ENCODE measurements around the gene ACAN. TPM values are rescaled to one million over a fixed set of nuclear protein-coding genes. Genes with fewer than 3 reads are reported as not detected.

The ACAN gene
- total and polyA plus RNA-seq, 7 donors: 0.06 to 0.69 (median 0.12) TPM

DNA sequence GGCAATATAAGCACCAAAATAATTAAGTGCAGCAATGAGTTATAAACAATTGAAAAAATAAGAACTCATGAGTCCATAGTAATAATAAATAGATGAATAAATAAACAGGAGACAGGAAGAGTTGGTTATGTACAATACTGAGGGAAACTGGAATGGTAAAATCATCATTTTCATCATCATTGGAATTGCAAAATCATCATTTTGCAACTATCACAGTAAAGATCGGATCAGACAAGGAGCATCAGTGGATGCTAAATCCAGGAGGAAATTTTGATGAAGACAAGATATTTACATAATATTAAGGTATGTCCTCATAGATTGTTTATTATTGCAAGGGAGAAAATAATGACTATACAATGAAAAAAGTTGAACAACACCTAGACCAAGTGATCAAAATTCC is 38.8 kb upstream of the ACAN start:
- H3K4me3 ChIP-seq: no peak overlapping the region
- peaks cover 0 to 28% (median 3%) of the 10 kb centered on the region in 3 donors for H3K27me3 ChIP-seq (ENCODE audit: insufficient read depth in 3 of 3, low read length in 2 of 3)
- no peaks in the 10 kb centered on the region for H3K9me3 ChIP-seq
- TF ChIP-seq CTCF (IDR thresholded peaks at IDR 0.05): no peak
- DNase-seq (no peak), ATAC-seq (no peak)
- no peaks in the 10 kb centered on the region for H3K4me1 ChIP-seq
- no peaks in the 10 kb centered on the region for H3K36me3 ChIP-seq (ENCODE audit: insufficient read depth in 1 of 2, low read depth in 1 of 2)
- H3K27ac ChIP-seq: no peak overlapping the region
- intact Hi-C loops (cut with DNase I): no loop called here
- 91 to 98% (median 95%) methylated on average over 1 of the region's 1 CpG for WGBS, 3 donors

DNA sequence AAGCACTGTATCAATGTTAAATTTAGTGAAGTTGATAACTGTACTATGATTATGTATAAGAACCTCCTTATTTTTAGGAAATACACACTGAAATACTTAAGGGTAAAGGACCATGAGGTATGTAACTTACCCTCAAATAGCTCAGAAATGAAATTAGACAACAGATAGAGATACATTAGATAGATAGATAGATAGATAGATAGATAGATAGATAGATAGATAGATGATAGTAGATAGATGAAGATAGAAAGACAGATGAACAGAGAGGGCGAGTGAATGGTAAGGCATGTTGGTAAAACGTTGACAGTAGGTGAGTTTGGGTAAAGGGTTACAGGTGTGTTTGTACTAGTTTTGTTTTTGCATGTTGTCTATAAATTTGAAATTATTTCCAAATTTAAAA is 38.0 kb upstream of the ACAN start:
- no peaks in the 10 kb centered on the region for H3K4me1 ChIP-seq
- intact Hi-C loops (cut with DNase I): no loop called here
- no peaks in the 10 kb centered on the region for H3K36me3 ChIP-seq (ENCODE audit: insufficient read depth in 1 of 2, low read depth in 1 of 2)
- H3K27ac ChIP-seq: no peak overlapping the region
- no peaks in the 10 kb centered on the region for H3K9me3 ChIP-seq
- DNase-seq: no peak
- TF ChIP-seq CTCF (IDR thresholded peaks at IDR 0.05): no peak
- H3K27me3 ChIP-seq (ENCODE audit: insufficient read depth in 3 of 3, low read length in 2 of 3): peaks cover 0 to 36% (median 9%) of the 10 kb centered on the region in 3 donors
- ATAC-seq: no peak
- no peak overlapping the region for H3K4me3 ChIP-seq
- WGBS, 3 donors: 84 to 87% (median 86%) methylated on average over 2 of the region's 2 CpGs

GRCh38 chr15:88769161-88769971 is 33.9 kb upstream of the ACAN start:
- no peaks in the 10 kb centered on the region for H3K4me1 ChIP-seq
- no peak overlapping the region for H3K27ac ChIP-seq
- H3K9me3 ChIP-seq: no peaks in the 10 kb centered on the region
- TF ChIP-seq CTCF (IDR thresholded peaks at IDR 0.05): no peak
- ATAC-seq (no peak), DNase-seq (no peak)
- H3K36me3 ChIP-seq (ENCODE audit: insufficient read depth in 1 of 2, low read depth in 1 of 2): no peaks in the 10 kb centered on the region
- peaks cover 0 to 44% (median 9%) of the 10 kb centered on the region in 3 donors for H3K27me3 ChIP-seq (ENCODE audit: insufficient read depth in 3 of 3, low read length in 2 of 3)
- intact Hi-C loops (cut with DNase I): no loop called here
- 4 to 7% (median 4%) methylated on average over 32 to 38 of the region's 38 CpGs for WGBS, 3 donors
- H3K4me3 ChIP-seq: no peak overlapping the region

DNA sequence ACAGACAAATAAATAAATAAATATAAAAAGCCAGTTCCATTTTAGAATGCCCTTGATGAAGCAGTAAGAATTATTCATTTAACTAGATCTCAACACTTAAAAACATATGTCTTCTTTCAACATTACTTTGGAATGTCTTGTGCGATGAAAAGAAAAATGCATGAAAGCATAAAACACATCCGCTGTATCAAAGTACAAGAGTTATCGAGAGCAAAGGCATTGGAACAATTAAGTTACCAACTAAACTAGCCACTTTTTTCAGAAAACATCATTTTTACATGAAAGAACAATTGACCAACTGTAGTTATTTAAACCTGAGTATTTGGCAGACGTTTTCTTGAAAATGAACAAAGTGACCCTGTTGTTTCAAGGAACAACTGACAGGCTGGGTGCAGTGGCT is 27.5 kb upstream of the ACAN start:
- Histone ChIP-seq H3K27me3 (ENCODE audit: insufficient read depth in 3 of 3, low read length in 2 of 3) (peaks cover 0 to 7% (median 3%) of the 10 kb centered on the region in 3 donors), H3K36me3 (ENCODE audit: insufficient read depth in 1 of 2, low read depth in 1 of 2) (no peaks in the 10 kb centered on the region), H3K4me1 (no peaks in the 10 kb centered on the region), H3K9me3 (peaks cover 6% of the 10 kb centered on the region), H3K4me3 (no peak overlapping the region), H3K27ac (no peak overlapping the region)
- no peak for DNase-seq
- intact Hi-C loops (cut with DNase I): no loop called here
- 88 to 94% (median 93%) methylated on average over 4 of the region's 4 CpGs for WGBS, 3 donors
- ATAC-seq: no peak
- no peak for TF ChIP-seq CTCF (IDR thresholded peaks at IDR 0.05)

Data from psoas muscle (tissue), 8 donors.